ENCODE measurements around the gene WEE1.

WEE1 gene

DNA sequence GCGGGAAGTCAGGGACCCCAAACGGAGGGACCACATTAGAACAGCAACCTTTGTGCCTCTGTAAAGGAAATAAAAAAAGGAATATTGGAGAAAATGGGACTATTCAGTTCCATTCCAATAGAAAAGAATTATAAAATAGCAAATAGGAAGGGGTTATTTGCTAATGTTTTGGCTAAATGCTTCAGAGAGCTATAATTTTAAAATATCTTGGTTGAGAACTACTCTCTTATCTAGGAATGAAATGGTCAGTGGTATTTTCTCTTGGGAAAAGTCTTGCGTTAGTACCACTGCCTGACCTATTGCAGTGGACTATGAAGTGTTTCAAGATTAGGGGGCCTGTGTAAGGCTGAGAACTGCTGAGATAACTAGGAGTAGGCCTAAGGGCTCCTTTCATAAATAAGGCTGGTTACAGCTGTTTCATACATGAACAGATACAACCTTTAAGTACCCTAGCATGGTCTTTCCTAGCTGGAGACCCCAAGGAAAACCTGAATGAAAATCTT is 6.9 kb upstream of the WEE1 start:
- DNase-seq (ENCODE audit: low spot score) = no peak

DNA sequence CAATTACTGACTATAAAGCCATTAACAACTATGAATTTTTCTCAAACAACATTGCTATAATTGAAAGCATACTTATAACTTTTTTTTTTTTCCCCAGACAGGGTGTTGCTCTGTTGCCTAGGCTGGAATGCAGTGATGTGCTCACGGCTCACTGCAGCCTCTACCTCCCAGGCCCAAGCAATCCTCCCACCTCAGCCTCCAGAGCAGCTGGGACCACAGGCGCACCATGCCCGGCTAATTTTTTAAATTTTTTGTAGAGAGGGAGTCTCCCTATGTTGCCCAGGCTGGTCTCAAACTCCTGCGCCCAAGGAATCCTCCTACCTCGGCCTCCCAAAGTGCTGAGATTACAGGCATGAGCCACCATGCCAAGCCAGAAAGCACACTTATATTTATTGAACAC is 6.1 kb upstream of the WEE1 start:
- DNase-seq (ENCODE audit: low spot score) = no peak

DNA sequence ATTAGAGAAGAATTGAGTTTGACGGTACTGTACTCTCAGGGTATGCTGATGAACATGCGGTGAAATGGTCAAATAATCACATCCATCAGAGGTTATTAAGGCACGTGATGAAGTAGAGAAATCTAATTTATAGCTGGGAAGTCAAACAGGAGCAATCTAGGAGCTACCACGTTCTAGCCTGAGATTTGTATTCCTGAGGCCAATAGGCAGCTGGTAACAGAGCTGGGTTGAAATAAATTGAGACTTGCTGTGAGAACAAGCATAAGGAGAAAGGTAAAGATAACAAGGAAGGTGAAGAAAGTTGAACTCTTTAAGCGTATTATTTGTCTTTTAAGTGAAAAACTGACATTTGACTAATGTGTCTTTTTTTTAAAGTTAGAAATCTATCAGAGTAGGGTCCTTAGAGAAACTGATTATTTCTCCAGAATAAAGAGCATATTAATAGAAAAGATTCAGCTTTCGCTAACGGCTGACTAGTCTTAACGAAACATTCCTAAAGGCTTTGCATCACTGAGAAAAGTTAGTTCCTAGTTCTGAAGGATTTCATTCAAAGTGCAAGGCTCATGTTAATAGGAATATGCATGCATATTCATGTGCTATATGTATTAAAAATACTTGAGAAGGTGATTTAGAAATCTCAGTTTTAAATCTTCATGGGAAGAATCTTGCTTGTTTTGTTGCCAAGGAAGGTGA is 5.2 kb upstream of the WEE1 start:
- DNase-seq (ENCODE audit: low spot score) = no peak

DNA sequence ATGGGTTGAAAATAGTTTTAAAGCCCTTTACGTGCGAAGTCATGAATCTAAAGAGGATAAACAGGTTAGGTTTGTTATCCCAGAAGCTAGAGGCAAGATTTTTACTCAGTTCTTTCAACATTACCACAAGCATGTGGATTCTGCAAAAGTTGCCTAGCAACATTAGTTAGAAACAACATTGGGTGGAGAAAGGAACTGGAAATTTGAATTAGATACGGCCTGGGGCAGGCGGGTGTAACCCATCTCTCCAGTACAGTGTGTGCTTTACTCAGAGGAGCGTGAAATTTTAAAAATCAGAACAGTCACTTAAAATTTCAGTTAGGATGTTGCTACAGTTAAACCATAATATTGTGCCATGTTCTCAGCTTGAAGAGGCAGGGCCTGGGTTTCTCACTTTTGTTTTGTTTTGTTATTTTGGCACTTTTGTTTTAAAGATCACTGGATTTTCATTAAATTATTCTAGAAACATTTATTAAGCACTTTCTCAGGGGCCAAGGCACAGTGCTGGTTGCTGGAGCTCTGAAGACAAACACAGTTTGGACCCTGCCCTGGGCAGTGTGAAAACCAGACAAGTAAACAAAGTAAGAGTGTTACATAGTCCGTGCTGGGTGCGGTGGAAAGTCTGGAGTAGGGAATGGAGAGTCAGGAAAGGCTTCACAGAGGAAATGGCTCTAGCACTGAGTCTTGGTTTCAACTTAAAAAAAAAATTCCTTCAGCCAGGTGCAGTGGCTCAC is 4.4 kb upstream of the WEE1 start:
- DNase-seq (ENCODE audit: low spot score) = peak; percentile 61

DNA sequence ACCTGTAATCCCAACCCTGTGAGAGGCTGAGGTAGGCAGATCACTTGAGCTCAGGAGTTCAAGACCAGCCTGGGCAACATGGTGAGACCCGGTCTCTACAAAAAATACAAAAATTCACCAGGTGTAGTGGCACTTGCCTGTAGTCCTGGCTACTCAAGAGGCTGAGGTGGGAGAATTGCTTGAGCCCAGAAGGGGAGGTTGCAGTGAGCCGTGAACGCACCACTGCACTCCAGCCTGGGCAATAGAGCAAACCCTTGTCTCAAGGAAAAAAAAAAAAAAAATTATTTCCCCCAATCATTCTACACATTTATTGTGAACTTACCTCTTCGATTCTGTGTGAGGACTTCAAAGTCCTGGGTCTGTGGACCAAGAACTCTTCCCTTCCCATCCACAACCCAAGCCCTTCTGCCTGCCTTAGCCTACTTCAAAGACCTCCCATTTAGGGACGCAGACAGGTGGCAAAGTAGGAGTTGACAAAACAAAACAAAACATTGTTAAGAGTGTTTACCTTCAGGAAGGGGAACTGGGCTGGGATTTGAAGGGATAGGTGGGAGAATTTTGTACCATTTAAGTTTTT is 3.8 kb upstream of the WEE1 start:
- no peak for DNase-seq (ENCODE audit: low spot score)

DNA sequence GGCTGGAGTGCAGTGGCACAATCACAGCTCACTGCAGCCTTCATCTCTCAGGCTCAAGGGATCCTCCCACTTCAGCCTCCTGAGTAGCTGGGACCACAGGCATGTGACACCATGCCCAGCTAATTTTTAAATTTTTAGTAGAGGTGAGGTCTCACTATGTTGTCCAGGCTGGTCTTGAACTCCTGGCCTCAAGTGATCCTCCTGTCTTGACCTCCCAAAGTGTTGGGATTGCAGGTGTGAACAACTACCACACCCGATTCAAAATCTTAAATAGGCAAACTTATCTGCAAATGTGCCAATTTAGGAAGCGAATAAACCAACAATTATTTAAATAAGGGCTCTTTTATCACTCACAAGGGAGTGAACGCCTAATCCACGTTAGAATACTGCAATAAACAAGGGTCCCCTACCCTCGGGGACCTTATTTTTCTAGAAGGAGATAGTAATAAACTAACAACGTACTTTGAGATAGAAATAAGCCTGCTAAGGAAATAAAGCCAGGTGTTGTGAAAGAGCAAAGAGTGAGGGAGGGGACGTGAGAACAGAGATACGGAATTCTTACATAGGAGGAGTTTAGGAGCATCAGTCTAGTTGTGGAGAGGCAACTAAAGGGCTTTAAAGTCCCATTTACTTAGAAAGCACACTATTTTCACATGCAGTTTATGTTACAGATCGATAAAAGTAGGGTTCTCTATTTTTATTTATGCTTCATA is 3.0 kb upstream of the WEE1 start:
- DNase-seq (ENCODE audit: low spot score) = no peak

DNA sequence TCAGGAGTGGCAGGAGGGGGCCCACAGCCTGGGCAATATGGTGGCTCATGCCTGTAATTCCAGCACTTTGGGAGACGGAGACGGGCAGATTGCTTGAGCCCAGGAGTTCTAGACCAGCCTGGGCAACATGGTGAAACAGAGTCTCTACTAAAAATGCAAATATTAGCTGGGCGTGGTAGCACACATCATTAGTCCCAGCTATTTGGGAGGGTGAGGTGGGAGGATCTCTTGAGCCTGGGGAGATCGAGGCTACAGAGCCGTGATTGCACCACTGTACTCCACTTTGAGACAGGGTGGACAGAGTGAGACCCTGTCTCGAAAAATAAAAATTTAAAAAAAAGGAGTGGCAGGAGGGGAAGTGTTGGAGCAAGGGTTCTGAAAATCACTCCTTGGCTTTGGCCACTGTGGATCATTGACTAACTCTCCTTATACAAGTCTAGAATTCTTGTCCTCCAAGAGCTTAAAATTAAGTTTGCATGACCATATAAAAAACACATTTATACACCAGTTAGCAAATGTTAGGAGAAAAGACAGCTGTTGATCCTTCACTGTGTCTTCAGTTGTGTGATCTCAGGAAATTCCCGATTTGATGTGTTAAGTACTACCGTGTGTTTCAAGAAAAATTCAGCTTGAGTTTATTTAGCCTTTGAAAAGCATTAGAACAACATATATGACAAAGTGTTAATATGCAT is 2.3 kb upstream of the WEE1 start:
- DNase-seq (ENCODE audit: low spot score) = no peak

DNA sequence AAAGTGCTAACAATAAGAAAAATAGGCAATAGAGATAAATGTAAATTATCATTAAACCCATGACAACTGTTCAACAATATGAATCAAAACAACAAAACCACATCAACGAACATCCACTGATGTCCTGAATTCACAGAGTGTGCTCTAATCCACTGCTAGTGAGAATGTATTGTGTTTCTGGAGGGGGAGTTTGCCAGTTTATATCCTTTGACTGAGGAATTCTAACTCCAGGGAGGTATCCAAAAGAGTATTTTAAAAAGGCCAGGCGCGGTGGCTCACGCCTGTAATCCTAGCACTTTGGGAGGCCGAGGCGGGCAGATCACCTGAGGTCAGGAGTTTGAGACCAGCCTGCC is 1.7 kb upstream of the WEE1 start:
- no peak for DNase-seq (ENCODE audit: low spot score)

DNA sequence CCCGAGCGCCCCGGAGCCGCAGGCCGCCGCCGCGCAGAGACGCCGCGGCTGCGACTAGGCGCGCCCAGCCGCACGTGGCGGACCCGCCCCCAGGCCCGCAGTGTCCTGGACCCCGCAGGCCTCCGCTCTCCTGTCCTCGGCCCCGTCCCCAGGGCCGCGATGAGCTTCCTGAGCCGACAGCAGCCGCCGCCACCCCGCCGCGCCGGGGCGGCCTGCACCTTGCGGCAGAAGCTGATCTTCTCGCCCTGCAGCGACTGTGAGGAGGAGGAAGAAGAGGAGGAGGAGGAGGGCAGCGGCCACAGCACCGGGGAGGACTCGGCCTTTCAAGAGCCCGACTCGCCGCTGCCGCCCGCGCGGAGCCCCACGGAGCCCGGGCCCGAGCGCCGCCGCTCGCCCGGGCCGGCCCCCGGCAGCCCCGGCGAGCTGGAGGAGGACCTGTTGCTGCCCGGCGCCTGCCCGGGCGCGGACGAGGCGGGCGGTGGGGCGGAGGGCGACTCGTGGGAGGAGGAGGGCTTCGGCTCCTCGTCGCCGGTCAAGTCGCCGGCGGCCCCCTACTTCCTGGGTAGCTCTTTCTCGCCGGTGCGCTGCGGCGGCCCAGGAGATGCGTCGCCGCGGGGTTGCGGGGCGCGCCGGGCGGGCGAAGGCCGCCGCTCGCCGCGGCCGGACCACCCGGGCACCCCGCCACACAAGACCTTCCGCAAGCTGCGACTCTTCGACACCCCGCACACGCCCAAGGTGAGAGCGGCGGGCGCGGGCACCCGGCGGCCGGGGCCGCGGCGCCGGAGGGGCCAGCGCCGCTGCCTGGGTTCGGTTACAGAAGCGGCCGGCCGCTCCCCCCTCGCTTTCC is 528 bp downstream of the WEE1 start:
- DNase-seq (ENCODE audit: low spot score) = peak; percentile 15

DNA sequence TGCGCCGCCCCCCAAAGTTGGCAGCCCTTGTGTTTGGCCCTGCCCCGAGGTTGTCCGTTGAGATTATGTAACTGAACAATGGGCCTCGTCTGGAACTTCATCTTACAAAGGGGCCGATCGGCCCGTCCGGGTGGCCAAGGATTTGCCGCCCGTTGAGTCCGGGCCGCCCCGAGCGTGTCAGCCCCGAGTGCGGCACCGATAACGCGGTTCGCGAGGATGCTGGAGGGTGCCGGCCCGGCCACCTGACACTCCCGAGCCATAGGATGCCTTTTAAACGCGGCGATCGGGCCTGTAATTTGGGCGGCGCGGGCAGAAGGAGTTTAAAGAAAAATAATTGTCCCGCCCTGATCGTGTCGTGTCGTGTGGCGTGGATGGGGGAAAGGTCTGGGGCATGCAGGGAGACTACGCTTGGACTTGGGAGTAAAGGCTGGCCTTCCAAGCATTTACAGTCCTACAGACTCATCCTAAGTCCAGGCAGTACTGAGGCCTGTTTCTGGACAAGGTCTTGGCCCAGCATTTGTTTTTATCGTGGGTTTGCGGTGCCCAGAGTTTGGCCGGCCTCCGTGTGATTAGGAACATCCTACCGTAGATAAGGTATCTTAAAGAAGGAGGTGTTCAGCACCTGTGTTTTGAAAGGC is 1.3 kb downstream of the WEE1 start:
- DNase-seq (ENCODE audit: low spot score) = no peak

DNA sequence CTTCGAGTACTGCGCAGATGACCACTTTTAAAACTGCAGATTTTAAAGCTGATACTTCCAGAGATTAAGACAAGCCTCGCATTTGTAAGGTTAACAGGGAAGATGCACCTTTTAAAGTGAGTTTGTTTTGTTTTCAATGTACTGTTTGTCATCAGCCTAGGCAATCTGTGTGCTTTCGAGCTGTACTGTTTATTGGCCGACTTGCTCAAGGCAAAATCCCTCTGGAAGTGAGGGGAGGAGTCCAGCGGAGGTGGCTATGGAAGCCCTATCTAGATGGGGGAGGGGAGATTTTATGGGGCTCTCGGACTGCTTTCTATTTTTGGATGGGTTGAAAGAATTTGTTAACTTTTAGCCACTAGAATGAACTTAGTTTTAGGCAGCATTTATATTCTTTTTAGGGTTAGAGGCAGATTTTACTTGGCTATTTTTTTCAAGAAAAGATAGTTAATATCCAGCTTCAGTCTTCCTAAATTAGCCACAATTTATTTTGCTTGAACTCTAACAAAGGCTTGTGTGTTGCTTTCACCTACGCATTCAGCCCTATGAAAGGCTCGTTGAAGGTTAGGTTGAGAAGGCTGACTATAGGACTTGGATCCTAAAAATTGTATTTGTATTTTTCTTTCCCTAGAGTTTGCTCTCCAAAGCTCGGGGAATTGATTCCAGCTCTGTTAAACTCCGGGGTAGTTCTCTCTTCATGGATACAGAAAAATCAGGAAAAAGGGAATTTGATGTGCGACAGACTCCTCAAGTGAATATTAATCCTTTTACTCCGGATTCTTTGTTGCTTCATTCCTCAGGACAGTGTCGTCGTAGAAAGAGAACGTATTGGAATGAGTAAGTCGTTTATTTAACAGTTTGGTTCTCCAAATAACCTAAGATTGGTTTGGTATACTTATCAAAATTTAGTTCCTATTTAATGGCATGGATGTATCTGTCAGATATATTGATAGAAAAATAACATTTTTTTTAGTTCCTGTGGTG is 2.1 kb downstream of the WEE1 start:
- peak; percentile 24 for DNase-seq (ENCODE audit: low spot score)

DNA sequence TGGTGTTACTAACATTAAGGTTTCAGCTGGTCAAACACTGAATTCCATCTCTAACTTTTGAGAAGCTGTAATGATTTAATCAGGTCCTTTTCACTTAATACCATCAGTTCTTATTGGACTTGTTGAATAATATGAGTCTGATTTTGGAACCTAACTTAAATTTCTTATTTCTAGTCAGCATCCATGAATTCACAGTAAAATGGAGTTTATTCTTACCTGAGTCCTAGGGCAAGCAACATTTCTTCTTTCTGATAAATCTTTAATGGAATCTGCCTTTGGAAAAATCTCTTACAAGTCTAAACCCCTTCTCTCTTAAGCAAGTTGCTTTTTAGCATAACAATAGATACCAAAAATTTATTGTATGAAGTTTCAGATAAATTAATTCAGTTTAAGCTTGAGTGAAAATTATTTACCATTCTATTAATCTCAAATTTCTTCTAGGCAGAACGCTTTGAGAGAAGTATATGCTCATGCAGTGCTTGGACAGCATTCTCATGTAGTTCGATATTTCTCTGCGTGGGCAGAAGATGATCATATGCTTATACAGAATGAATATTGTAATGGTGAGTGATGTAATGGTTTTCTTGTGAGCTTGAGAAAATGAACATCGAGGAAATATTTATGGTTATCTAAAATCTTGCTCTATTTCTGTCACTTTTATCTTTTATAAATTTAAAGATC is 3.4 kb downstream of the WEE1 start:
- no peak for DNase-seq (ENCODE audit: low spot score)

DNA sequence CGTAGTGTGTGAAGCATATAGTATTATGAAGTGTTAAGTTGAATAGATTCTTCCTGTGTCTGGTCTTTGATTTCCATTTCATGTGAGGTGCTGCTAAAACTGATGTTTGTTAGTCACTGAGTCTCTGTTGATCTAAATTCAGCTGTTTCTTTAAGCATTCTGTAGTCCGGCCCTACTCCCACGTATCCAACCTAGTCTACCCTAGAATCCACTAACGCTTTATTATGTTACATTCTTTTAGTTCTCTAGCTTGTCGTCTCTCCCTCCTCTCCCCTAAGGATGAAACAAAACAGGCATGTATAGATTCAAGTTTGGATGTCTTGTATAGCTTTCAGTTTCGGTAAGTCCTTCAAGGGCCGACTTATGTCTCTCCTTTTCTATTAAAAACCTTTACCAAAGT is 4.1 kb downstream of the WEE1 start:
- peak; percentile 30 for DNase-seq (ENCODE audit: low spot score)

DNA sequence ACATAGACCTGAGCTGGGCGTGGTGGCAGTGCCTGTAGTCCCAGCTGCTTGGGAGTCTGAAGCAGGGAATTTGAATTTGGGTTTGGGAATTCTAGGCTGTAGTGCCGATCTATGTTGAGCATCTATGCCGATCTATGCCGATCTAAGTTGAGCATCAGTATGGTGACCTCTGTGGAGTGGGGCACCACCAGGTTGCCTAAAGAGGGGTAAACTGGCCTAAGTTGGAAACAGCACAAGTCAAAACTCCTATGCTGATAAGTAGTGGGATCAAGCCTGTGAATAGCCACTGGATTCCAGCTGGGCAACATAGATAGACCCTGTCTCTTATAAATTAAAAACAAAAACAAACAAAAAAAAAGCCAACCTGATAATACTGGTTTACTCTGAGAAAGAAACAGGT is 7.4 kb downstream of the WEE1 start:
- DNase-seq (ENCODE audit: low spot score) = no peak

DNA sequence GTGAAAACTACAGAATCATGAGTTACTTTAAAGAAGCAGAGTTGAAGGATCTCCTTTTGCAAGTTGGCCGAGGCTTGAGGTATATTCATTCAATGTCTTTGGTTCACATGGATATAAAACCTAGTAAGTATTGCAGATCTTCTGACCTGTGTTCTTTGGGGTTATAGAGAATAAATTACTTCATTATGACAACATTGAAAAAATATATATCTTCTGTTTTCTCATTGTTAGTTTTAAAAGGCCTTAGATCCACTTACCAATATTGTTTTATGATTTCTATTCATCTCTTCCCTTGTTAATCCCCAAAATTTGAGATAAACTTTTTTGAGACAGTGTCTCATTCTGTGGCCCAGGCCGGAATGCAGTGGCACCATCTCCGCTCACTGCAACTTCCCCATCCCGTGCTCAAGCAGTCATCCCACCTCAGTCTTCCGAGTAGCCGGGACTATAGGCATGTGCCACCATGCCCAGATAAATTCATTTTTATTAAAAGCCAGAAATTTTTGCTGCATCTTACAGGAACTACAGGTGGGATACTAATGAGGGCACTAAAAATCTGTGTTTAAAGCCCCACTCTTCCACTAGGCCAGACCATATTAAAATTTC is 8.2 kb downstream of the WEE1 start:
- DNase-seq (ENCODE audit: low spot score) = no peak

DNA sequence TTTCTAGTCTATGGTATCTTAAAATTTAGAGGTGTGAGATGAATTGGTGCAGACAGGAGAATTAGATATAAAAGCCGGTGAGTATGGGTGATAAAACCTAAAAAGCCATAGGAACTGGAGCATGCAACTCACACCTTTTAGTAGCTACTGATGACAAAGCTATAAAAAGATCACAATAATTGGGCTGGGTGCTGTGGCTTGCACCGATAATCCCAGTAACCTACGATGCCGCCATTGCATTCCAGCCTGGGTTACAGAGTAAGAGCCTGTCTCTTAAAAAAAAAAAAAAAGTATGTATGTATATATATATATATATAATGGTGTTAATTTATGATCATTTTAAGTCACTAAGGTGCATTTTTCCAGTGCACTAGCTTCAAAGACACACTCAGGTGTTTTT is 17.2 kb downstream of the WEE1 start:
- DNase-seq (ENCODE audit: low spot score) = no peak

DNA sequence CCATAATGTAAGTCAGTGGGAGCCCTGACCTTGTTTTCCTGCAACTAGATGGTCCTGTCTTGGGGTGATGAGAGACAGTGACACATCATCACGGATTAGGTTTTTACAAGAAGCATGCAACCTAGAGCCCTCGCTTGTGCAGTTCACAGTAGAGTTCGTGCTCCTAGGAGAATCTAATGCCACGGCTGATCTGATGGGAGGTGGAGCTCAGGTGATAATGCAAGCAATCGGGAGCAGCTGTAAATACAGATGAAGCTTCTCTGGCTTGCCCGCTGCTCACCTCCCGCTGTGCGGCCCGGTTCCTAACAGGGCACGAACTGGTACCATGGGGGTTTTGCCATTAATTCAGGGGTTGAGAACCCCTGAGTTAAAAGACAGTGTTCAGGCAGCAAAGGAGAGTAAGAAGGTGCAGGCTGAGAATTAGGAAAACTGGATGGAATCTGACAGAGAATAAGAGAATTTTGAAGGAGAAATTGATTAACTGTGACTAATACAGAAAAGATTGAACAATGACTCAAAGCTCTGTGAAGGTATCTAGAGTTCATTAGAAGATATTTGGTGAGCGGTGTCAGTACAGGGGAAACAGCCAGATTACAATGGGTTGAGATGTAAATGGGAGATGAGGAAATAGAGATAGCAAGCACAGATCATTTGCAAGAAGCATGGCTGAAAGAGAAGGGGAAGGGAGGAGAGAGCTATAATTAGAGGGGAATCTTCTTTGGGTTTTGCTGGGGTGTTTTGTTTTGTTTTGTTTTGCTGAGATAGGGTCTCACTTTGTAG is 21.0 kb downstream of the WEE1 start:
- DNase-seq (ENCODE audit: low spot score) = no peak

Measured in CD4-positive, alpha-beta T cell treated with Interleukin-15 for 4 hours (primary cell).